ENCODE data around the gene MPHOSPH8. TPM values are rescaled to one million over a fixed set of nuclear protein-coding genes. Genes with fewer than 3 reads are reported as not detected.

Gene MPHOSPH8, protein sequence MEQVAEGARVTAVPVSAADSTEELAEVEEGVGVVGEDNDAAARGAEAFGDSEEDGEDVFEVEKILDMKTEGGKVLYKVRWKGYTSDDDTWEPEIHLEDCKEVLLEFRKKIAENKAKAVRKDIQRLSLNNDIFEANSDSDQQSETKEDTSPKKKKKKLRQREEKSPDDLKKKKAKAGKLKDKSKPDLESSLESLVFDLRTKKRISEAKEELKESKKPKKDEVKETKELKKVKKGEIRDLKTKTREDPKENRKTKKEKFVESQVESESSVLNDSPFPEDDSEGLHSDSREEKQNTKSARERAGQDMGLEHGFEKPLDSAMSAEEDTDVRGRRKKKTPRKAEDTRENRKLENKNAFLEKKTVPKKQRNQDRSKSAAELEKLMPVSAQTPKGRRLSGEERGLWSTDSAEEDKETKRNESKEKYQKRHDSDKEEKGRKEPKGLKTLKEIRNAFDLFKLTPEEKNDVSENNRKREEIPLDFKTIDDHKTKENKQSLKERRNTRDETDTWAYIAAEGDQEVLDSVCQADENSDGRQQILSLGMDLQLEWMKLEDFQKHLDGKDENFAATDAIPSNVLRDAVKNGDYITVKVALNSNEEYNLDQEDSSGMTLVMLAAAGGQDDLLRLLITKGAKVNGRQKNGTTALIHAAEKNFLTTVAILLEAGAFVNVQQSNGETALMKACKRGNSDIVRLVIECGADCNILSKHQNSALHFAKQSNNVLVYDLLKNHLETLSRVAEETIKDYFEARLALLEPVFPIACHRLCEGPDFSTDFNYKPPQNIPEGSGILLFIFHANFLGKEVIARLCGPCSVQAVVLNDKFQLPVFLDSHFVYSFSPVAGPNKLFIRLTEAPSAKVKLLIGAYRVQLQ
- total RNA-seq: 34.1 TPM
- long read RNA-seq, full-length matches to known transcripts: 12 of 73 reads
- long read RNA-seq, partial matches to known transcripts: 44 of 73 reads
- long read RNA-seq, other reads (novel, unspliced or antisense): 17 of 73 reads

DNA sequence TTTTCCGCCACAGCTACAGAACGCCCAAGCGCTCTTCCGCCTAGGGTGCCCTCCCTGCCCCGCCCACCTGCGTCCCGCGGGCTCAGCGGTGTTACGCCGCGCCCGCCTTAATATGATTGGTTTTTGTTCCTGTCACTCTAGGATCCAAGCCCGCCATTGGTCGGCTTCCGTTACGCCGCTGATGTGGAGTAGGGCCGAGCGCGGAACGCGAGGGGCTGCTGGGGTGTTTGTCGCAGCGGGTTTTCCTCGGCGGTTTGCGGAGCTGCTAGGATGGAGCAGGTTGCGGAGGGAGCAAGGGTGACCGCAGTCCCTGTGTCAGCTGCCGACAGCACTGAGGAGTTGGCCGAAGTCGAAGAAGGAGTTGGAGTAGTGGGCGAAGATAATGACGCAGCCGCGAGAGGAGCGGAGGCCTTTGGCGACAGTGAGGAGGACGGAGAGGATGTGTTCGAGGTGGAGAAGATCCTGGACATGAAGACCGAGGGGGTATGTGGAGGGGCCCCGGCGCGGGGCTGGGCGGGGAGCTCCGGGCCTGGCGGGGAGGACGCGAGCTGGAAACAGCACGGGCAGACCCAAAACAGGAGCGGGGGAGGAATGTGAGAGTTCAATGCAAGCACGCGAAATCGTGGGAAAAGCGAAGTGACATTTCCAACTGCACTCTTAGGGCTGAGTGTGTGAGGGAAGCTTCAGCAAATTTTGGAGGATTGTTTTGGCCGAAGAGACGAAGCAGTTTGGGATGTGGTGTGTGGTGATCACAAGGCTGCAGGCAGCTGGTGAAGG, at the start of gene MPHOSPH8:
Gene MPHOSPH8, plus strand, starts transcription at position 181 of the 777 bp plus-strand sequence. Its CDS starts 90 bp downstream, at position 271.
- intact Hi-C loops (cut with DNase I): loop anchor here (5.0 to 10.0 kb wide), 3 partner anchors 149 to 324 kb away; partner anchors contain the start of genes PSPC1, ZMYM2 and ZMYM5

DNA sequence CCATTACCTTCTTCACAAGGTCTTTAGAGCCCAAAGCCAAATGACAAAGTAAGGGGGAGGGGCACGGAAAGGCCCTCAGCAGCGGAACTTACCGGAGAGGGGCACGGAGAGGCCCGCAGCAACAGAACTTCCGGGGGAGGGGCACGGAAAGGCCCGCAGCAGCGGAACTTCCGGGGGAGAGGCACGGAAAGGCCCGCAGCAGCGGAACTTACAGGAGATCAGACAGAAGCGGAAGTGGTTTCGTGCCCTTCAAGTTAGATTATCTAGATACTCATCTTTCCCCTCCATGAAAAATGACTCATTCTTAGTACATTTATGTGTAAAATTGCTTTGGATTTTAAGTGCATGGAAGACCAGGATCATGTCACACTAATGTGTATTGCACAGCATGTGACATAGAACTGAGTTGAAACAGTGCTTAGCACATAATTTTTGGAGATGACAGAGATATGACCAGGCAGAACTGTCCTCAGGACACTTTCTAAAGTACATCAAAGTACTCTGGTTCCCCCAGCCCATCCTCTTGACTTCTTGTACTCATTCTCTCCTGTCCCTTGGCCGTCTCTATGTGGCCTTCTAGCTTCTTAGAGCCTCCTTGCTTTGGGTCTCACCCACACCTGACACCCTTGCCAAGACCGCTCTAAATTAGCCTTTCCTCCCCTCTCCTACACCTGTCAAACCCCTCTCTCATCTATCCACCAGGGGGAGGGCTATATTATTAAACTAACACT, 46.4 kb upstream of the MPHOSPH8 start:
- DNase-seq (ENCODE audit: low spot score): no peak
- intact Hi-C loops (cut with DNase I): no loop called here

More for the DNA sequence above, at the start of gene MPHOSPH8:
- DNase-seq (ENCODE audit: low spot score): peak; percentile 97

DNA sequence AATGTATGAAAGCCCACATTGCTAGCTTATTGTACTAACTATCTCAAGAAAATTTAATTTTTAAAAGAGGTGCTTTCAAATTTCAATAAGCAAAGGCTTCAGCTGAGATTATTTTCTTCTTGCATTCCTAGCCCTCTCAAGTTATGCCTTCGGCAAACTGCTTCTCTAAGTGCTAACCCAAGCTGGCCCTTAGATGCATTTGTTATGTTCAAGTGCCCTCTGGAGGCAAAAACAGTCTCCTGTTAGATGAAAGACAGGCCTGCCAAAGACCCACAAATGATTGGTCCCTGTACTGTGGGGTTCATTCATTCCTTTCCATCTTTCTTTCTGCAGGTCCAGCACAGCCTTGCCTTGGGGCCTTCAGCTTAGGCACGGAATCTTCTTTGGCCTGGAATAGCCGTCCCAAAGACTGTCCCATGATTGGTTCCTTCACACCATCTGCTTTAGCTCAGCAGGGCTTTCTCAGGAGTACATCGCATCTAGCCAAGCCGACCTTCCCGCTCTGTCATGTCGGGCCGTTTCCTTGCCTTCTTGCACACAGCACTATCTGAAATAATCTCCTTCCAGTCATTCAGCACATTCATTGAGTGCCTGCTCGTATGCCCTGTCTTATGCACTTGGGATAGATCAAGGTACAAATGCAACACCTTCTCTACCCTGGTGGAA, 45.7 kb upstream of the MPHOSPH8 start:
- DNase-seq (ENCODE audit: low spot score): no peak
- intact Hi-C loops (cut with DNase I): no loop called here

DNA sequence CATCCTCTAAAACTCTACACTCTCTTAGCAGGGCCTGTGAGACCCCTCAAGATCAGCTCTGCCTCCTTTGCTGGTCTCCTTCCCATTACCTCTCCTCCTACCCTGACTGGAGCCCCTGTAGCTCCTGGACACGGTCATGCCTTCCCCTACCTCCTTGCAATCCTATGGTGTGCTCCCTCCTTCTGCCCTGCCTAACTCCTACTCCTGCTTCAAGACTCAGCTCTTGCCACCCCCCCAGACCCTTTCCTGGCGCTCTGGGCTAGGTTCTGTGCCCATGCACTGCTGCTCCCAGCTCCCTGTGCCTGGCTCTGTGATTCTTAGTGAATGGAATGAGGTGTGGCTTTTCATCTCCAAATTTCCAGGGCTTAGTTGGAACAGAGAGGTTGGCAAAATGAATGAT, 44.1 kb upstream of the MPHOSPH8 start:
- intact Hi-C loops (cut with DNase I): no loop called here
- DNase-seq (ENCODE audit: low spot score): no peak

DNA sequence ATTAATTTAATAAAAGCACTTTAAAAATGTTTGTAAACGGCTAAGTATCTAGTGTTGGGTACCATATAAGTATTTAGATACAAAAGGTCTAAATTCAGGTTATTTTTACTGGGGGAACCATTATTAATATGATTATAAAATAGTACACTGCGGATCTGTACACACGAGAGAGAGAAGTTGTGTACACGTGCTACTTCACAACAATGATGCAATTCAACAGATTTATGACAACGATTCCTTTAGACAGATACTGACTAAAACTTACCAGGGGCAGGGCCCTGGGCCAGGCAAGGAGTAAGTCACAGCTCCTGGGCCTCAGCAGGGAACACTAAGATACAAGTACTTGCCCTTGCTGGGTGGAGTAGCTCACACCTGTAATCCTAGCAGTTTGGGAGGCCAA, 43.0 kb upstream of the MPHOSPH8 start:
- intact Hi-C loops (cut with DNase I): no loop called here
- DNase-seq (ENCODE audit: low spot score): no peak

GRCh38 chr13:19591864-19592263, 41.6 kb upstream of the MPHOSPH8 start:
- no peak for DNase-seq (ENCODE audit: low spot score)
- intact Hi-C loops (cut with DNase I): no loop called here

DNA sequence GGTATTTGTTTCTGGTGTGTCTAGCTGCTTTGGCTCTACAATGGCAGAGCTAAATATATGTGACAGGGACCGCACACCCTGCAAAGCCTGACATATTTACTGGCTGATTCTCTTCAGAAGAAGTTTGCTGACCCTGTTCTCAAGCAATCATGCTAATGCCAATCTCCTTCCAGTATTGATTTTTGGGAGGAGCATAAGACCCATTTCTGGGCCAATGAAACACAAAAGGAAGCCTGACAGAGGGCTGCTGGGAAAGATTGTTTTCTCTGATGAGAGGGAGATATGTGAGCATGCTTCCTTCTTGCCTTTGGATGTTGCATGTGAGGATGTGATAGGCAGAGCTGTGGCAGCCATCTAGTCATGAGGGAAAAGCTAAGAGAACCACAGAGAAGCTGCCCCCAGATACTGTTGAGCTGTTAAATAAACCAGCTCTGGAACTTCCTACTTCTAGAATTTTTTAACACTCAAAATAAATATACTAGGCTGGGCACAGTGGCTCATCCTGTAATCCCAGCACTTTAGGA, 40.7 kb upstream of the MPHOSPH8 start:
- no peak for DNase-seq (ENCODE audit: low spot score)
- intact Hi-C loops (cut with DNase I): no loop called here

DNA sequence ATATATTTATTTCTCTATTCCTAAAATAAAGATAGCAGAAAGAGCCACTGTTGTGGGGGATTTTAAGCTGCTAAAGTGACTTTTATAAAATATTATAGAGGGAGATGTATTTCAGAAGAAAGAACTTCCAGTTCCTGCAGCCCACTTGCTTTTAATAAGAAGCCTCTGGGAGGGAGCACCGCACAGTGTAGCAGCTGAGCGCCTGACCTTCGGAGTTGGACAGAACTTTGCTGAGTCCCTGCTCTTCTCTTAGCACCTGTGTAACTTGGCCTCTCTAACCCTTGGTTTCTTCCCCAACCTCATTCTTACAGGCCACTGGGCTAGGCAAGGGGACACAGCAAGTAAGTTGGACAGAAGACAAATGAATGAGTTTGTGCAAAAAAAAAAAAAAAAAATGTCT, 37.4 kb upstream of the MPHOSPH8 start:
- DNase-seq (ENCODE audit: low spot score): no peak
- intact Hi-C loops (cut with DNase I): no loop called here

- intact Hi-C loops (cut with DNase I): no loop called here
- DNase-seq (ENCODE audit: low spot score): no peak
Measured at GRCh38 chr13:19596960-19597361, 36.5 kb upstream of the MPHOSPH8 start.

- no peak for DNase-seq (ENCODE audit: low spot score)
- intact Hi-C loops (cut with DNase I): no loop called here
Measured at GRCh38 chr13:19597523-19597922, 35.9 kb upstream of the MPHOSPH8 start.

- intact Hi-C loops (cut with DNase I): no loop called here
Measured at GRCh38 chr13:19601749-19602725, 31.4 kb upstream of the MPHOSPH8 start.

GRCh38 chr13:19604306-19604705, 29.2 kb upstream of the MPHOSPH8 start:
- no peak for DNase-seq (ENCODE audit: low spot score)
- intact Hi-C loops (cut with DNase I): no loop called here

More at GRCh38 chr13:19601749-19602725, 31.4 kb upstream of the MPHOSPH8 start:
- DNase-seq (ENCODE audit: low spot score): no peak

DNA sequence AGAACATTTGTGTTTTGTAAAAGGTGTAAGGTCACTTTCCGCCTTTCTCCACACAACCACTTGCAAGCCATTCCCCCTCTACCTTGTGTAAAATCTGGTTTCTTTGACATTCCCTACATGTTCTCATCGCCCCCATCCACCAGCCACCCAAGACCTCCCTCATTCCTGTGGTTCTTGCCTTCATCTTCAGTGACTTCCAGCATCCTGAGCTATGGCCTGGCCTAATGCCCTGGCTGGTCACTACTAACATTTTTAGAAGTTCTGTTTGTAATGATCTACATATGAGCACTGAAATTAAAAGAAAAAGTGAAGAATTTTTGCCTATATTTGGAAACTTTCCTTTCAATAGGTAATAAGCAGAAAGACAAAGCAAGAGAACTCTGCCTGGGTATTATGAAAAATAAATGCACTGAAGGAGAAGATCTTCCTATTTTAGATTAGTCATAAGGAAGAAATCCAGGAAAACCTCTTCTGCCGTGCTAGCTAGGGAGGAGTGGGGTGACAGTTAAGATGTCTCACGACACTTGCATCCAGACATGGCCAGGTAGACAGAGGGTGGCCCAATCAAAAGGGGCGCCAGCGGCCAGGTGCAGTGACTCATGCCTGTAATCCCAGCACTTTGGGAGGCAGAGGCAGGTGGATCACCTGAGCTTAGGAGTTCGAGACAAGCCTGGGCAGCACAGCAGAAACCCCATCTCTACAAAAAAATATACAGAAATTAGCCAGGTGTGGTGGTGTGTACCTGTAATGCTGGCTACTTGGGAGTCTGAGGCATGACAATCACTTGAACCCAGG, 28.1 kb upstream of the MPHOSPH8 start:
- intact Hi-C loops (cut with DNase I): no loop called here
- no peak for DNase-seq (ENCODE audit: low spot score)

- no peak for DNase-seq (ENCODE audit: low spot score)
- intact Hi-C loops (cut with DNase I): no loop called here
Measured at GRCh38 chr13:19606152-19606551, 27.3 kb upstream of the MPHOSPH8 start.

DNA sequence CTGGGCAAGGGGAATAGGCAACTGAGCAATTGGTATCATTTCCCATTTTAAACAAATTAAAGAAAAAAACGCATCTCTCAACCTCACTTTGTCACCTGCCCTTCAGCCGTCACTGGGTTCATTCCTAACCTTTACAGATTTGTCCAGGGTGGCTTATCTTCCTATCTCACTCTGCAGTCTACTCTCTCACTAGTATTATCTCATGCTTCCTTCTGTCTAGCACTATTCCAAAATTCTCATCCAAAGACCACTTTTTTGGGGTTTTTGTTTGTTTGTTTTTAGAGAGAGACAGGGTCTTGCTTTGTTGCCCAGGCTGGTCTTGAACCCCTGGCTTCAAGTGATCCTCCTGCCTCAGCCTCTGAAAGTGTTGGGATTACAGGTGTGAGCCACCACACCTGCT, 26.7 kb upstream of the MPHOSPH8 start:
- intact Hi-C loops (cut with DNase I): no loop called here

DNA sequence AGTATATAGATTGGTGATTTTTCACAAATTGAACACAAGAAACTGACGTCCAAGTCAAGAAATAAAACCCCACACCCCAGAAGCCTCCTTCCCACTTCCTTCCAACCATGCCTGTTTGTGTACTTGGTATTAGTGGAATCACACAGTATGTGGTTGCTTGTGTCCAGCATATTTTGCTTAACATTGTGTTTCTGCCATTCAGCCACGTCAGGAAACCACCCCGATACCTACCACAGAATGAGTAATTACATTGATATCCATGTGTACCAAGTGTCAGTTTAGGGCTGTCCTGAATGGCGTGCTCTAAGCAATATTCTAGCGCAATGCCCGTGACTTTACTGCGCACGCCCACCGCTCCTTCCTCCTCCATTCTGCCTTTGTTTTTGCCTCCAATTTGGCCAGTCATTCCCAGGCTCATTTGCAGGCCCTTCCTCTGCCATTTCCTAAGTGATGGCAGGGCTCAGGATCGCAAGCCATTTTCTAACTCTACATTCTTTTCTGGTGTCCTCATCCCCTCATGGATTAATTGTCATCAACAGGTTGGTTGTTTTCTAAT, 25.9 kb upstream of the MPHOSPH8 start:
- intact Hi-C loops (cut with DNase I): no loop called here
- DNase-seq (ENCODE audit: low spot score): no peak

More for the DNA sequence above, 26.7 kb upstream of the MPHOSPH8 start:
- DNase-seq (ENCODE audit: low spot score): no peak

Data from cardiac septum (tissue), 1 donor.